ENCODE results near the gene SPOCK1.

The SPOCK1 gene

DNA sequence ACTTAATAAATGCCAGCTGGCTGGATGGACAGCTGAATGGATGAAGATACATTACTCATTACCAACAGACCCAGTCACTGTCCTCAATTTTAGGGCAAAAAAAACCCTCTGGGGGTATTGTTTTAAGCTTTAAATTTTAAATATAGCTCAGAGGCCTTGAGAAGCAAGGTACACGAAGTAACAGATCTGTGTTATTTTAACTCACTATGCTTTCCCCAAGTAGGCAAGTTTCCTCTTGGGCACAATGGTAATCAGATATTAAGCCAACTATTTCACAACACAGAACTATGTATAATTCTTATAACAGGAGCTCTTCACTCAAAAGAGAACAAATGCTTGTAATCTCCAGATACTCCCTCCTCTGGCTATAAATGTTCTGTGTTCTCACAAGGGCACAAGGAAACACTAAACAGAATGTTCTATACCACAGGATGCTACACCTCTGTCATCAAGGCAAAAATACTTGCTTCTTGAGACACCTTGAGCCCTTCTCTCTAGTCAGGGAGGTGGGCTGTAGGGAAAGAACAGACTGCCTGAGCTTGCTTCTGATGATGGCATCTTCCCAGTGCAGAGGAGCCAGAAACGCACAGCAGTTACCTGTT, 443.8 kb downstream of the SPOCK1 start:
- no peak for FAIRE-seq

DNA sequence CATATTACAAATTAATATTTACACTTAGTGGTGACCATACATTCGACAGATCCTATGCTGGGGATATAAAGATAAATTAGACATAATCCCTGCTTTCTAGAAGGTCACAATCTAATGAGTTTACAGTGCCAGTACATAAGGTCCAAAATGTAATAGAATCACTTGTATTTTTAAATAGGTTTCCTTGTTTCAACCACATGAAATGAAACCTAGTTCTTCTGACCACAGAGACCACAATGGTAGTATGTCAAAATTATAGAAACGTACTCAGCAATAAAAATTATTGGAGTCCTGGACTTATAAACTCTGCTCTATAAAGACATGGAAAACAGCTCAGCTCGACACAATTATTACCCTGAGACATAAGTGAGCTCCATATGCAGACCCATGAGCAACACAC, 444.3 kb downstream of the SPOCK1 start:
- no peak for FAIRE-seq

- FAIRE-seq: no peak
Measured at GRCh38 chr5:137054335-137054734, 444.8 kb downstream of the SPOCK1 start.

- no peak for FAIRE-seq
Measured at GRCh38 chr5:137051161-137051560, 448.0 kb downstream of the SPOCK1 start.

- peak; percentile 8 for FAIRE-seq
Measured at GRCh38 chr5:137040641-137041340, 458.3 kb downstream of the SPOCK1 start.

- FAIRE-seq: no peak
Measured at GRCh38 chr5:137040024-137040423, 459.1 kb downstream of the SPOCK1 start.

GRCh38 chr5:137037848-137038247, 461.3 kb downstream of the SPOCK1 start:
- no peak for FAIRE-seq

GRCh38 chr5:137036640-137037039, 462.5 kb downstream of the SPOCK1 start:
- FAIRE-seq: no peak

GRCh38 chr5:137035480-137035878, 463.6 kb downstream of the SPOCK1 start:
- FAIRE-seq: no peak

- no peak for FAIRE-seq
Measured at GRCh38 chr5:137034764-137035479, 464.2 kb downstream of the SPOCK1 start.

GRCh38 chr5:137034213-137034612, 464.9 kb downstream of the SPOCK1 start:
- FAIRE-seq: no peak

GRCh38 chr5:137032929-137033328, 466.2 kb downstream of the SPOCK1 start:
- no peak for FAIRE-seq

DNA sequence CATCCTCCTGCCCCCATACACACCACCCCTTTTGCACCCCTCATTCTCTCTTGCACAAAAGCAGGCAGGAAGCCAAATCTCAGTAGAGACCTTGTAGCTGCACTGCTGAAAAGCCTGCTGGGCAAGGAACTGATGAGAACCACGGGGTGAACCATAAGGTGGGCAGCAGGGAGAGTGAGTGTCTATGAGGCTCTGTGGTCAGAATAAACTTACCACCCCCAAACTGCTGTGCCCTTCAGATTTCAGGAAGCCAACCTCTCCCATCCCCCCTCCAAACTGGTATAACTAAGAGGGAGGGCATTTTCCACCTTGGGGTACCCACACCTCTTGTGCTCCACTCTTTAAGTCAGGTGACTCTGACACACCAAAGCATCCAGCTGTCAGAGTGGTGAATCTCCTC, 471.4 kb downstream of the SPOCK1 start:
- no peak for FAIRE-seq

DNA sequence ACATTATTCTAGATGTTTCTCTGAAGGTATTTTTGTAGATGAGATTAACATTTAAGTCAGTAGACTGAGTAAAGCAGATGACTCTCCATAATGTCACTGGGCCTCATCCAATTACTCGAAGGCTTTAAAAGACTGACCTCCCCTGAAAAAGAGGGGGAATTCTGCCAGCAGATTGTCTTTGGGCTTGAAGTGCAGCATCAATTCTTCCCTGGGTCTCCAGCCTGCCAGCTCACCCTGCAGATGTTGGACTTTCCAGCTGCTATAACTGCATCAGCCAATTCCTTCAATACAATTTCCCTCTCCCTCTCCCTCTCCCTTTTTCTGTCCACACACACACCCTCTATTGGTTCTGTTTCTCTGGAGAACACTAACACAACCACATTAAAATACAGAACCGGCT, 472.8 kb downstream of the SPOCK1 start:
- no peak for FAIRE-seq

GRCh38 chr5:137024044-137024443, 475.1 kb downstream of the SPOCK1 start:
- no peak for FAIRE-seq

DNA sequence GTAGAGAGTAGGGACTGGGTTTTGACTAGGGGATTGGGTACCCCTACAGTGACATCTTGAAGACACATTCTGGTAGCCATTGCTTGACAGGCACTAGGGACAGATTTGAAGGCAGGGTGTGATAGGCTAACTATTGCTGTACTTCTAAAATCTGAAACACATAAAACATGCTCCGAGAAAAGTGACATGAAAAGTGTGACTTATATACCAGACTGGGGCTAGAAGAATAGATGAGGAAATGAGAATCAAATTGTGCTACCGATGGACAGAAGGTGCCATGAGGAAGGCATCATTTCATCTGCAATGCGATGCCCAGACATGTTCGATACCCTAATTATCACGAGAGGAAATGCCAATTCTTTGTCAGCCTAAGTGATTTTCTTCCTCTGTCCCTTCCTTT, 475.8 kb downstream of the SPOCK1 start:
- FAIRE-seq: no peak

- FAIRE-seq: no peak
Measured at GRCh38 chr5:137022725-137023124, 476.4 kb downstream of the SPOCK1 start.

- FAIRE-seq: no peak
Measured at GRCh38 chr5:137022043-137022442, 477.1 kb downstream of the SPOCK1 start.

DNA sequence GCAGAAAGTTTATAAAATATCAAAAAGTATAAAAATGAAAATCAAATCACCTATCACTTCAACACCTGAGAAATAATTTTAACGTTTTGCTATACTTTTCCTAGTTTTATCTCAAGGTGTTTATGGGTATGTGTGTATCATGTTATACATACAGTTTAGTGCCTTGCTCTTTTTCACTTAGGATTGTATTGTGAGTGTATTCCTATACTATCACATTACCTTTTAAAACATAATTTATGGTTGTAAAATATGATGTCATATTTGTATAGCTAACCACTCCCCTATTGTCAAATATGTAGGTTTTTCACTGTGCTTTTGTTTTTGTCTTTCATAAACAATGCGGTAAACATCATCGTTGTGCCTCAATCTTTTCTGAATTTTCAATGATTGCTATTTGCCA, 479.9 kb downstream of the SPOCK1 start:
- no peak for FAIRE-seq

GRCh38 chr5:137016783-137017324, 482.3 kb downstream of the SPOCK1 start:
- FAIRE-seq: no peak

DNA sequence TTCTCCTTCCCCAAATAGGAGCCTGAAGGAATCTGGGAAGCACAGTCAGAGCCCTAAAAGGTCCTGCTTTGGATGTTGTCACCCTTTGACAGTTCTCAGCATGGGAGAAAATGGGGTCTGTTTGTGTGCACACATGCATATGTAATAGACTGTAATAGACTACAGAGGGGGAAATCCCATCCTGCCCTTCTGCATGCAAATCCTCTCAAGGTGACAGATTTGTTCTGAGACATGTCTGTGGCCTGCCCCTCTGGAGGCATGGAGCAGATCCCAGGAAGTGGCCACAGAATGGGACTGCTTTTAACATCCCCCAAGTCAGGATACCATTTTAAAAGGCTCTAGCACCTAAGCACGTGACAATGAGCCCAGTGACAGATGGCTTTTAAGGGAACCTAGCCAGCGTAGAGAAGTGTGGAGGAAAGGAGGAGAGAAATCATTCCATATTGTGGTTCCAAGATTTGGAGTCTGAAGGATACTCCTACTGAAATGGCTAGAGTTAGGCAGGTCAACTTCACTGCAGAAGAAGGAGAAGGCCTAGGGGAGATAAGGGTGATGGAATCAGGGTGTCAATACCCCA, 483.5 kb downstream of the SPOCK1 start:
- no peak for FAIRE-seq

GRCh38 chr5:137014731-137015130, 484.4 kb downstream of the SPOCK1 start:
- FAIRE-seq: no peak

- no peak for FAIRE-seq
Measured at GRCh38 chr5:137010226-137010625, 488.9 kb downstream of the SPOCK1 start.
